HPDE6-E6E7 (cell line): Measurements from ENCODE around the gene UGT2B28.
"Not testable (repeated sequence)": the region's sequence is repeated elsewhere in the genome, so short reads cannot be mapped to it uniquely, and the experiment has no call there.

Experiments used
- DNase-seq: peaks from one replicate; pipeline ENCODE4 v3.0.0; 2011; ENCODE audit warnings: missing footprints; ENCODE audit errors: extremely low spot score

Gene UGT2B28

DNA sequence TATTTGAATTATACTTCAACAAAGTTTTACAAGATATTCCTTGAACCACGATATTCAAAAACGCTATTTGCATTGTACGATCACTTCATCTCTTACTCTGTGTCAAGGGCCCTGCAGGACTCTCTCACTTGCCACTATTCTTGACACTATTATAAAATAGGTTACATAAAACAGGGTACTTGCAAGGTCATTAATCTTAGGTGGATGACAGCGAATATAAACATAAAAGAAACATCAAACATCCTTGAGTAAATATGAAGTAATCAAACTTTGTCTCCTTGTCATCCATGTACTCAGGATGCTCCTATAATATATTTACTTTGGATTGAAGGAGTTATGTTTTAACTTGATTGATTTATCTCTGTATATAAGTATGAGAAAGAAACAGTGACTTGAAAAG is at the start of gene UGT2B28:
UGT2B28 (plus strand) TSS at position 395 of the 400 bp plus-strand sequence. CDS start 26 bp downstream, outside the sequence.
- DNase-seq, result not testable (repeated sequence)

- no peak for DNase-seq
Observed at GRCh38 chr4:69239092-69239491, 41.2 kb upstream of the UGT2B28 start.

DNA sequence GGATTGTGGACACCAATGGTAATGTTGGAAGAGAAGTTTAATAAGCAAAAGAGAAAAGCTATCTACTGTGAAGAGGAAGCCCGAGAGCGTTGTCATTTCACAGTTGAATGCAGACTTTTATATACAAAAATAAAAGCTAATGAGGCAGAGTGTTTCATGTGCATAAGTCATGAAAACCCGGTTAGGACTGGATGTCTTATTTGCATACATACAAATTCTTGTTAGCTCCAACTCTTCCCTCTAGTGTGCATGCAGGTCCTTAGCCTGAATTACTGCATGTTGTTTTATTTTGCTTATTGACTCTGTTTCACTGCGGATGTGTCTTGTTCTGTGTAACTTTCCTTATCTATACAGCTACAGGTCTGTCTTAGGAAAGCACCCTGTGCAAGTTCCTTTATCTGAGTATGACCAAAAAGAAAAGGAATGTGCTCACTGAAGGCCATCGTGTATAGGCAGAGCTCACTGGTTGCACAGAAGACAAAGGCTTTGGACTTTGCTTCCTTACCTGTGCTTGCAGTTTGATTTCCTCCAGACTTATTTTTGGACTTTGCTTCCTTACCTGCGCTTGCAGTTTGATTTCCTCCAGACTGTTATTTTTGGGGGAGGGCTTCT is 40.6 kb upstream of the UGT2B28 start:
- DNase-seq, result no peak

DNA sequence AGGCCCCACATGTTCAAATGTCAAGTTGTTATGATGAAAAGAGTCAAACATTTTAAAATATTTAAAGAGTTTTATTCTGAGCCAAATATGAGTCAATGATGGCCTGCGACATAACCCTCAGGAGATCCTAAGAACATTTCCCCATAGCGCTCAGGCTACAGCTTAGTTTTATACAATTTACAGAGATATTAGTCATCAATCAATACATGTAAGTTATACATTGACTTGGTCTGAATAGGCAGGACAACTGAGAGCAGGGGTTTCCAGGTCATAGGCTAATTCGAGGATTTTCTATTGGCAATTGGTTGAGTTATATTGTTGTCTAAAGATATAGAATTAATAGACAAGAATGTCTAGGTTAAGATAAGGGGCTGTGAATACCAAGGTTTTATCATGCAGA is 39.5 kb upstream of the UGT2B28 start:
- not testable (repeated sequence) for DNase-seq

DNA sequence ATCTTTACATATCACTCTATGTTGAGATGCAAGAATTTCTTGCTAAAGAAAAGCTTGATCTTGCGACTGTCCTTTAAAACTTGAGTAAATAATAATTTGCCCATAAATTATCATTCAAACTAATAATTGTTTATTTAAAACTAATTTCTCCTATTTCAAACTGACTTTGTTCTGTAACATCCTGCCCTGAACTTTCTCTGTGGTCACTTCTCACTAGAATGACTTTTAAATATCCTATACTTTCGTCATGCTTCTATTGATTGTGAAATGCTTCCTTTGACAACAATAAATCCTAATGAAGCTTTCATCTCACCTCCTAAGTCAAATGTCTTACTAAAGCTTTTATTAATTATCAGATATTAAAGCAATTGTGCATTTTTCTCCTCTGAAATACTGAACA is 38.5 kb upstream of the UGT2B28 start:
- not testable (repeated sequence) for DNase-seq

- DNase-seq, result not testable (repeated sequence)
Observed at GRCh38 chr4:69242562-69243240, 37.6 kb upstream of the UGT2B28 start.

DNA sequence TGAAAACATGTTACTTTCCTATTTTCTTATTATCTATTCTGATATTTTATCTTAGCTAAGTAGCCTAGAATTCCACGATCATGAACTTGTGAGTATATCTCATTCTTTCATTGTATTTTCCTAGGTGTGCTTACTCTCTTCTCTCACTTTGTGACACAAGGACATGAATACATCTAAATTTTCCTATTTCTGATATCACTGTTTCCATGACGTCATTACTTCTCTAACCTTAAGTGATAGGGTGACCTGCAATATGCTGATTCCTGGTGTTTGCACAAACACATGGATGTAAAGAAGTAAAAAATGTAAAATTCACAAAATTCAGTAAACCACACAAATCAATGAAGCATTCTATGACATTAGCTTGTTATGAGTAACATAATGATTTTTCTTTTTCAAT is 29.4 kb upstream of the UGT2B28 start:
- not testable (repeated sequence) for DNase-seq

DNA sequence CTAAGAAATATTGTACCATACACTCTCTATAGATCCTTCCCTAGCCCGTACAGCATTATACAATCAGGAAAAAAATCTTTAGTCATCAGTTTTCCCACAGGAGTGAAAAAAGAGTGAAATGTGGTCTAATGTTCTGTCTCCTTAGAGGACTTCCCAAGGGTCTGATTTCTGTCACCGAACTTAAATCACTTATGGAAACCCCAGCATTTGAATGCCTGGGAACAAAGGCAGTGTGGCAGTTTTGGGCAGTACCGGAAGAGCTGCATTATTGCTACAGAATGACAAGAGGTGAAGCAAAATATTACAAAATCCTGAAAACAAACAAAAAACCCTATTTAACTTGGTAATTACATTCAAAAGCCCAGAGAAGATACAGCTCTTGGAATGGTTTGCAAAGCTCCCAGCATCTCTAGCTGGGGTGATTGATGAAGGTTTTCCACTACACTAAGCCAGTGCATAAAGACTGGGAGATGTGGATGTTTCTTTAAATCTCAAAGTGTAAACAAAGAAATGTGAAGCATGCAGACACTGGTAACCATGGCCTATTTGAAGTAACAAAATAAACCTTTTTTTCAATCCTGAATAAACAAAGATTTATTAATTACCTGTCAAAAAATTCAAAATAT is 27.0 kb upstream of the UGT2B28 start:
- DNase-seq, result not testable (repeated sequence)

DNA sequence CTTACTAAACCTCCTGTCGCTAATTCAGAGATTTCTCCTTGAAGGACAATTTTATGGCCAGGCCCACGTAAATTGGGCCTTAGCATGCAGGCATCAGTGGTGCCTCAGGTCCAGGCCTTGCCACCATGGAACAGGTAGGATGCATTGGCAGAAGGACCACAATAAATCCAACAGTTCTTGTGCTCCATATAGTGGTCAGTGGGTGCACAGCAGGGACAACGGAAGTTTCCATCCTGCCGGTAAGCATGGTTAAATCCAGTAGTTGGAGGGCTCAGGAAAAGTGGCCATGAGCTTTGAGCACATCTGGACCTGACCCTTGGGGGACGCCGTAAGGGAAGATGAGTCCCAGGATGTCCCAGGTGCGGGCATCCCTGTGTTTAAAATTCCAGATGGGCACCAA is 11.7 kb upstream of the UGT2B28 start:
- not testable (repeated sequence) for DNase-seq

DNA sequence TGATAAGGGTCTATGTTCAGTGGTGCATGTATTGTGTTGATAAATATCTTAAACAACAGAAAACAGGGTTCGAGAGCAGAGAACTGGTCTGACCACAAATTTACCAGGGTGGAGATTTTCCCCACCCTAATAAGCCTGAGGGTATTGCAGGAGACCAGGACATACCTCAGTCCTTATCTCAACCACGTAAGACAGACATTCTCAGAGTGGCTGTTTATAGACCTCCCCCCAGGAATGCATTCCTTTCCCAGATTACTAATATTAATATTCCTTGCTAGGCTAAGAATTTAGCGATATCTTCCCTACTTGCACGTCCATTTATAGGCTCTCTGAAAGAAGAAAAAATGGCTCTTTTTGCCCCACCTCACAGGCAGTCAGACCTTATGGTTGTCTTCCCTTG is 16.1 kb downstream of the UGT2B28 start:
- DNase-seq, result not testable (repeated sequence)

DNA sequence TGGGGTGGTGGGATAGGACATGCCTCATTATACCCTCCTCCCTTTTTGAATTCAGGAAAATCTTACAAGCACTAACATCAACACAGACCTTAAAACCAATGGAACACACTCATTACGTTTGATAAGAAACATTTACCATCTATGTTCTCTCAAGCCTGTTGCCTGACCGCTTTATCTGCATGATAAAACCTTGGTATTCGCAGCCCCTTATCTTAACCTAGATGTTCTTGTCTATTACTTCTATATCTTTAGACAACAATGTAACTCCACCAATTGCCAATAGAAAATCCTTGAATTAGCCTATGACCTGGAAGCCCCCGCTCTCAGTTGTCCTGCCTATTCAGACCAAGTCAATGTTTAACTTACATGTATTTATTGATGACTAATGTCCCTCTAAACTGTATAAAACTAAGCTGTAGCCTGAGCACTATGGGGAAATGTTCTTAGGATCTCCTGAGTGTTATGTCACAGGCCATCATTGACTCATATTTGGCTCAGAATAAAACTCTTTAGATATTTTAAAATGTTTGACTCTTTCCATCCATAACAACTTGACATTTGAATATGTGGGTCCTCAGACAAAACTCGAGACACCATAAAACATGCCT is 28.3 kb downstream of the UGT2B28 start:
- DNase-seq, result not testable (repeated sequence)

- not testable (repeated sequence) for DNase-seq
Observed at GRCh38 chr4:69309549-69310076, 29.3 kb downstream of the UGT2B28 start.

- DNase-seq, result not testable (repeated sequence)
Observed at GRCh38 chr4:69310262-69310661, 30.0 kb downstream of the UGT2B28 start.

GRCh38 chr4:69317669-69318298 is 37.5 kb downstream of the UGT2B28 start:
- not testable (repeated sequence) for DNase-seq

DNA sequence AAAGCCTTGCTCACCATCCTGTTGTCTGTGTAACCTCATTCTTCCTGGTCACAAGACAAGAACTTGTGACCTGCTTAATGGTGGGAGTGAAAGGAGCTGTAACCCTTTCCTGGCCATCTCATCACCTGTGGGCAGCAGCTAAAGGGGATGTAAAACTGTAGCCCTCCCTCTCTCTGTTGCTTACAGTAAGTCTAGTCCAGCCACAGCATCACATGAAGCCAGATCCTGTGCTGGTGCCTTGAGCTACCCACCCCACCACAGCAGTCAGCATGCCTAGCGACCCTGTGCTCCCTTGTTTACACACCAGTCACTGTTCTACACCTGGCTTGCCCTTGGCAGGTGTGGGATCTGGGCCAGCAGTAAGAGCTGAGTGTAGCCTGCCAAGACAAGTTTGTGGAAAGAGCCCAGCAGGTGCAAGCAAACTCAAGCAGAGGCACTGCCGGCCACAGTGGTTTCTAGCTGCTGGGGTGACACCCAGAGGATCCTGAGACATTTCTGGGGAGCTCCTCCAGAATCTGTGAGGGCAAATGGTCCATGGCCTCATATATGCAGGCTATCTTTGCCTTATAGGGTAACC is 41.0 kb downstream of the UGT2B28 start:
- no peak for DNase-seq

DNA sequence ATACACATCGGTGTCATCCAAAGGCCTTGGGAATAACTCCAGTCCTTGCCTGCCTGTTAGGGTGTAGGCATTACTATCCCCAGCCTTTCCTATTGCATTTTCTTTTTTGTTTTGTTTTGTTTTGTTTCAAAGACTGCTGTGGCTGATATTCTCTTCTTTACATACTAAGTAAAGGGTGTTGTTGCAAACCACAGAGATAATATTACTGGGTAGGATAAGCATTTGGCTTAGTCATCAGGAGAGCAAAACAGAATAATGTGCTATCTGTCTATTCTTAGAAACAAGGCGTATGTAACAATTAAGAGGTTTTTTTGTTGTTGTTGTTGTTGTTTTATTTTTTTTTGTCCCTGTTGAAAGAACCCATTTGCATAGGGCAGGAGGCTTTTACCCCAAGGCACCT is 41.8 kb downstream of the UGT2B28 start:
- peak; percentile 36 for DNase-seq

DNA sequence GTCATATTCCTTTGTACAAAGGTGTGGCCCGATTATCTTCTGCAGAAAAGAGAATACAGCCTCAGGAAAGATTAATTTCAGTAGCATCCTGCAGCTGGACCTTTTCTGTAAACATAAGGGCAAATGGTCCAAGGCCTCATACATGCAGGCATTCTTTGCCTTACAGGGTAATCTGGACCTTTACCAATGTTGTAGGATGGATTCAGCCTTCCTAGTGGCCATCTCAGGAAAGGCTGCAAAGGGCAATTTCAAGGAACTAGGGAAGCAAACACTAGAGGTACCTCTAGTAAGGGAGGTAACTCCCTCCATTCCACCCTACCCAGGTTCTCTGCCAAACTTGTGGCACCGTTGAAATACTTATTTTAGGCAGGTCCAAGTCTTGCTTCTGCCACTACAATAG is 43.0 kb downstream of the UGT2B28 start:
- DNase-seq, result no peak

GRCh38 chr4:69330345-69331047 is 50.2 kb downstream of the UGT2B28 start:
- no peak for DNase-seq

DNA sequence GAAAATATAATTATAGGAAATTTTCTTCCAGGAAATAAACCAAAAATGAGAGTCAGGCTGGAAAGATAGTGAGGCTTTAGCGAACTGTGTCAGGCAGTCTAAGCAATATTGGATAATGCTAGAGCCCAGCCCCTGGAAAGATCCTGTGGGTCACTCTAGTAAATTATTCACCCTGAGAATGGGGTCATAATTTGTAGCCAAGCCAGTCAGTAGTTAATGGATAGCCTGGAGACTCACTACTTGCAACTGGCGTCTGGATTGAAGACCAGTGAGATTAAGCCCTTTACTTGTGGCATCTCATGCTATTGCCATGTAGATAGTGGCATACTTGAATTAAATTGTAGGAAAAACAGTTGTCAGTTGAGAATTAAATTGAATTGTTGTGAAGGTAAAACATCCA is 51.0 kb downstream of the UGT2B28 start:
- DNase-seq, result not testable (repeated sequence)

- not testable (repeated sequence) for DNase-seq
Observed at GRCh38 chr4:69335485-69335884, 55.2 kb downstream of the UGT2B28 start.

- not testable (repeated sequence) for DNase-seq
Observed at GRCh38 chr4:69343114-69343513, 62.8 kb downstream of the UGT2B28 start.
